Fibroblast of villous mesenchyme (primary cell): ENCODE measurements around the gene GARNL3. TPM values are rescaled to one million over a fixed set of nuclear protein-coding genes. Genes with fewer than 3 reads are reported as not detected.

Source experiments
- DNase-seq: peaks from one replicate; pipeline ENCODE4 v3.0.0-alpha.2; 2010; ENCODE audit warnings: low read depth
- H3K4me3 ChIP-seq: 2 replicates; pipeline ENCODE4 v1.5.1; 2011; ENCODE audit warnings: low read depth, mild to moderate bottlenecking, low read length
- CTCF ChIP-seq: IDR thresholded peaks from 2 replicates; pipeline ENCODE4 v1.5.1; 2012; ENCODE audit warnings: low read depth, mild to moderate bottlenecking, low read length; ENCODE audit not compliant: insufficient read depth
- total RNA-seq: library from RNA; depleted of rRNA; stranded (reverse); fragments of >200 nt; gene quantifications from 2 replicates; pipeline ENCODE4 v1.2.3, GENCODE V29; 2012

The GARNL3 gene
- total RNA-seq, 1 donor: 0.86 TPM

GRCh38 chr9:127221695-127222094 is 42.9 kb upstream of the GARNL3 start:
- TF ChIP-seq CTCF: no peak
- no peak overlapping the region for H3K4me3 ChIP-seq
- DNase-seq: no peak

GRCh38 chr9:127222388-127223095 is 42.0 kb upstream of the GARNL3 start:
- TF ChIP-seq CTCF: no peak
- DNase-seq: no peak

GRCh38 chr9:127223266-127223665 is 41.3 kb upstream of the GARNL3 start:
- TF ChIP-seq CTCF: no peak
- H3K4me3 ChIP-seq: no peak overlapping the region
- DNase-seq: no peak

More at GRCh38 chr9:127222388-127223095, 42.0 kb upstream of the GARNL3 start:
- H3K4me3 ChIP-seq: no peak overlapping the region

GRCh38 chr9:127223810-127224177 is 40.8 kb upstream of the GARNL3 start:
- no peak overlapping the region for H3K4me3 ChIP-seq
- no peak for DNase-seq
- peak; percentile 7 for TF ChIP-seq CTCF

GRCh38 chr9:127224178-127224882 is 40.2 kb upstream of the GARNL3 start:
- peak; percentile 71 for DNase-seq
- peak overlapping the region; percentile 64 for H3K4me3 ChIP-seq
- TF ChIP-seq CTCF: no peak

- DNase-seq: peak; percentile 89
- no peak for TF ChIP-seq CTCF
- H3K4me3 ChIP-seq: peak overlapping the region; percentile 64
Measured at GRCh38 chr9:127224883-127225739, 39.5 kb upstream of the GARNL3 start.
